ENCODE data around the gene OGA.
A peak's percentile ranks its signal among the peaks of the same experiment; 100 is the strongest.

DNA sequence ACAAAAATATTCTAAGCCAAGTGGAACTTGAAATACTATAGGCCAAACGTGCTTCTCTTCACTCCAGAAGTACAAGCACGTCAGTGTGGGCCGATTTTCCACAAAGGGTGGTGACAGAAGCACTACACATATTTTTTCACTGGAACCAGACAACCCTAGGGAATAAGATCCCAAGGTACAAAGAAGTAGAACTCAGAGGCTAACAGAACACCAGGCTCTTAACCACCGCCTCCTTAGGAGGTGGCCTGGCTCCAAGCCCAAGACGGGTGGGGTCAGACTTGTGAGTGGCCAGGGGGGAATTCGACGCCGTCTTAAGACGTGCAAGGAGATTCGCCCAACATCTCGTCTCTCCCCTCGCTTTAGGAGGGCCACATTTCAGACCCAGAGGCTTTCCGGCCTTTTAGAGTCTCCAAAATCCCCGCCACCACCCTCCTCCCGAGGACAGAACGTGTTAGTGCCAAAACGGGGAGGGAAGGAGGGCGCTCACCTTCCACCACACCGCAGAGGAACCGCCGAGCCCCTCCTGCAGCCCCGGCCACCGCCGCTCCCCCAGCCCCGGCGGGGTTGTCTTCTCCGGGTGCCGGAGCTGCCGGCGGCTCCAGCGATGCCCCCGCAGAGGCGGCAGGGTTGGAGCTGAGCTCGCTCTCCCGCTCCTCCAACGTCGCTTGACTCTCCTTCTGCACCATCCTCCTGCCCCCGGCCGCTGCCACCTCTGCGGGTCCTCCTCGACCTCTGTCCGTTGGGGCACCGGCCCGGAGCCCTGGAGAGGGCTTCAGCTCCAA, 716 bp downstream of the OGA start:
- TF ChIP-seq, protein P1, sequence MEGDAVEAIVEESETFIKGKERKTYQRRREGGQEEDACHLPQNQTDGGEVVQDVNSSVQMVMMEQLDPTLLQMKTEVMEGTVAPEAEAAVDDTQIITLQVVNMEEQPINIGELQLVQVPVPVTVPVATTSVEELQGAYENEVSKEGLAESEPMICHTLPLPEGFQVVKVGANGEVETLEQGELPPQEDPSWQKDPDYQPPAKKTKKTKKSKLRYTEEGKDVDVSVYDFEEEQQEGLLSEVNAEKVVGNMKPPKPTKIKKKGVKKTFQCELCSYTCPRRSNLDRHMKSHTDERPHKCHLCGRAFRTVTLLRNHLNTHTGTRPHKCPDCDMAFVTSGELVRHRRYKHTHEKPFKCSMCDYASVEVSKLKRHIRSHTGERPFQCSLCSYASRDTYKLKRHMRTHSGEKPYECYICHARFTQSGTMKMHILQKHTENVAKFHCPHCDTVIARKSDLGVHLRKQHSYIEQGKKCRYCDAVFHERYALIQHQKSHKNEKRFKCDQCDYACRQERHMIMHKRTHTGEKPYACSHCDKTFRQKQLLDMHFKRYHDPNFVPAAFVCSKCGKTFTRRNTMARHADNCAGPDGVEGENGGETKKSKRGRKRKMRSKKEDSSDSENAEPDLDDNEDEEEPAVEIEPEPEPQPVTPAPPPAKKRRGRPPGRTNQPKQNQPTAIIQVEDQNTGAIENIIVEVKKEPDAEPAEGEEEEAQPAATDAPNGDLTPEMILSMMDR (IDR thresholded peaks at IDR 0.05 in 8 of 11, conservative IDR thresholded peaks at IDR 0.05 in 3 of 11) = no peak
- TF ChIP-seq POLR2AphosphoS5 (IDR thresholded peaks at IDR 0.05) = peak in 2 of 3 donors; percentile 20 to 42
